ENCODE results near the gene RSU1.

Gene RSU1

GRCh38 chr10:16761300-16761699 is 55.9 kb downstream of the RSU1 start:
- TF ChIP-seq ZNF70 (CRISPR knock-in tag; IDR thresholded peaks at IDR 0.05) (no peak), PATZ1 (CRISPR knock-in tag; IDR thresholded peaks at IDR 0.05; ENCODE audit: borderline replicate concordance) (no peak), TOX (CRISPR knock-in tag; IDR thresholded peaks at IDR 0.05; ENCODE audit: borderline replicate concordance) (no peak), ZC3H10 (CRISPR knock-in tag; IDR thresholded peaks at IDR 0.05) (no peak), CSDC2 (CRISPR knock-in tag; IDR thresholded peaks at IDR 0.05) (no peak), CSRNP3 (CRISPR knock-in tag; IDR thresholded peaks at IDR 0.05) (no peak), ISL1 (CRISPR knock-in tag; IDR thresholded peaks at IDR 0.05) (no peak), ZNF565 (CRISPR knock-in tag; conservative IDR thresholded peaks at IDR 0.05; ENCODE audit: low read depth) (no peak), POU6F1 (CRISPR knock-in tag; IDR thresholded peaks at IDR 0.05; ENCODE audit: borderline replicate concordance, low read depth) (no peak), SNAI2 (CRISPR knock-in tag; IDR thresholded peaks at IDR 0.05) (no peak), ESRRG (CRISPR knock-in tag; IDR thresholded peaks at IDR 0.05) (no peak), TSHZ2 (CRISPR knock-in tag; IDR thresholded peaks at IDR 0.05) (no peak), TCF4 (CRISPR knock-in tag; IDR thresholded peaks at IDR 0.05; ENCODE audit: borderline replicate concordance) (no peak), RARB (CRISPR knock-in tag; IDR thresholded peaks at IDR 0.05) (no peak), ZNF8 (CRISPR knock-in tag; IDR thresholded peaks at IDR 0.05) (no peak), GLIS3 (CRISPR knock-in tag; IDR thresholded peaks at IDR 0.05) (no peak), BACH2 (CRISPR knock-in tag; IDR thresholded peaks at IDR 0.05; ENCODE audit: borderline replicate concordance) (no peak), ZFP30 (CRISPR knock-in tag; IDR thresholded peaks at IDR 0.05) (no peak)
- no peak for ATAC-seq

GRCh38 chr10:16756561-16757221 is 60.5 kb downstream of the RSU1 start:
- TF ChIP-seq CREB5 (CRISPR knock-in tag; IDR thresholded peaks at IDR 0.05; ENCODE audit: low read depth): no peak
- no peak for TF ChIP-seq ISL1 (CRISPR knock-in tag; IDR thresholded peaks at IDR 0.05)
- no peak for TF ChIP-seq RARB (CRISPR knock-in tag; IDR thresholded peaks at IDR 0.05)
- no peak for TF ChIP-seq BACH2 (CRISPR knock-in tag; IDR thresholded peaks at IDR 0.05; ENCODE audit: borderline replicate concordance)
- TF ChIP-seq CSDC2 (CRISPR knock-in tag; IDR thresholded peaks at IDR 0.05): no peak
- TF ChIP-seq ZFP3 (CRISPR knock-in tag; IDR thresholded peaks at IDR 0.05): no peak
- no peak for TF ChIP-seq ARNTL (CRISPR knock-in tag; IDR thresholded peaks at IDR 0.05; ENCODE audit: borderline replicate concordance, low read depth)
- no peak for TF ChIP-seq CSRNP3 (CRISPR knock-in tag; IDR thresholded peaks at IDR 0.05)
- TF ChIP-seq ZC3H10 (CRISPR knock-in tag; IDR thresholded peaks at IDR 0.05): no peak
- TF ChIP-seq PATZ1 (CRISPR knock-in tag; IDR thresholded peaks at IDR 0.05; ENCODE audit: borderline replicate concordance): no peak
- TF ChIP-seq TCF4 (CRISPR knock-in tag; IDR thresholded peaks at IDR 0.05; ENCODE audit: borderline replicate concordance): no peak
- no peak for TF ChIP-seq ZNF565 (CRISPR knock-in tag; conservative IDR thresholded peaks at IDR 0.05; ENCODE audit: low read depth)
- TF ChIP-seq TOX (CRISPR knock-in tag; IDR thresholded peaks at IDR 0.05; ENCODE audit: borderline replicate concordance): no peak
- TF ChIP-seq ZNF8 (CRISPR knock-in tag; IDR thresholded peaks at IDR 0.05): no peak

More at GRCh38 chr10:16756561-16757221, 60.5 kb downstream of the RSU1 start:
- ATAC-seq: no peak
